HCT116 (cell line): ENCODE data around the gene EYA3. TPM values are rescaled to one million over a fixed set of nuclear protein-coding genes. Genes with fewer than 3 reads are reported as not detected.

Experiments used
- ATAC-seq: fragments of 200-7000 bp; cut with Tn5 transposase; 2 replicates; pipeline ENCODE4 v1.9.1; 2020; ENCODE audit warnings: mild to moderate bottlenecking, moderate library complexity
- BruUV-seq: library from RNA; stranded (reverse); fragments of 400-500 nt; replicated peaks from 2 replicates; lab custom pipeline; 2021; lab: Mats Ljungman, UMichigan
- CTCF ChIA-PET: fragments of 300-600 bp; sonication (Branson Sonifier 250); formaldehyde crosslinking; loops from one replicate; lab custom pipeline; 2021; ENCODE audit warnings: antibody characterized with exemption; lab: Charles Lee
- POLR2A ChIA-PET: fragments of 300-600, 350-600 bp; sonication (Branson Sonifier 250); formaldehyde crosslinking; loops from one replicate; lab custom pipeline; 2021; ENCODE audit warnings: antibody characterized with exemption; lab: Charles Lee
- RAD21 ChIA-PET, 2 experiments: fragments of 300-600 bp; sonication (Branson Sonifier 250); formaldehyde crosslinking; loops; one replicate each; lab custom pipeline; 2023; ENCODE audit warnings: low total read pairs in 2 of 2; ENCODE audit not compliant: uncharacterized antibody in 2 of 2, unreplicated experiment in 2 of 2, low non-redundant PET in 1 of 2; lab: Charles Lee
- DNase-seq: peaks from one replicate; pipeline ENCODE4 v3.0.0-alpha.2; 2010; ENCODE audit warnings: low read depth, low spot score
- H2AFZ ChIP-seq: fragments of 200-600 bp; shearing (Covaris generic), sonication (generic); 2 replicates; pipeline ENCODE4 v1.6.1; 2017; ENCODE audit warnings: low read depth, mixed run types, mixed read lengths, antibody characterized with exemption, low read length; ENCODE audit not compliant: poor library complexity, severe bottlenecking
- H3K27ac ChIP-seq: 2 replicates; pipeline ENCODE4 v1.5.1; 2012; ENCODE audit warnings: low read depth, low read length
- H3K27me3 ChIP-seq: fragments of 200-600 bp; sonication (generic); 2 replicates; pipeline ENCODE4 v1.6.1; 2016; ENCODE audit warnings: mixed run types, low read length, mixed read lengths; ENCODE audit not compliant: insufficient read depth
- H3K36me3 ChIP-seq, 2 experiments: fragments of 200-500 bp in 1 of 2; fragments of 200-600 bp in 1 of 2; sonication (Bioruptor generic) in 1 of 2; sonication (generic) in 1 of 2; 2 replicates each; pipeline versions ENCODE4 v1.5.1 to v1.6.1; 2014 to 2016; ENCODE audit warnings: low read length in 2 of 2, inconsistent platforms in 1 of 2, mixed read lengths in 1 of 2, mixed run types in 1 of 2; ENCODE audit not compliant: insufficient read depth in 2 of 2, control insufficient read depth in 1 of 2
- H3K4me1 ChIP-seq, 2 experiments: fragments of 200-600 bp in 1 of 2; sonication (generic) in 1 of 2; 2 replicates each; pipeline versions ENCODE4 v1.5.1 to v1.6.1; 2012 to 2017; ENCODE audit warnings: low read length in 2 of 2, inconsistent platforms in 1 of 2, mild to moderate bottlenecking in 1 of 2, mixed read lengths in 1 of 2, mixed run types in 1 of 2, moderate library complexity in 1 of 2; ENCODE audit not compliant: insufficient read depth in 2 of 2, control insufficient read depth in 1 of 2
- H3K4me2 ChIP-seq: fragments of 200-600 bp; sonication (generic); 2 replicates; pipeline ENCODE4 v1.6.1; 2017; ENCODE audit warnings: mixed run types, low read length, mixed read lengths
- H3K4me3 ChIP-seq, 2 experiments: fragments of 200-600 bp in 1 of 2; sonication (generic) in 1 of 2; replicated peaks in 1 of 2; 2 replicates each; pipeline ENCODE4 v1.5.1; 2011 to 2016; ENCODE audit warnings: low read length in 2 of 2, control low read depth in 1 of 2, low read depth in 1 of 2, mild to moderate bottlenecking in 1 of 2, mixed read lengths in 1 of 2, mixed run types in 1 of 2
- H3K79me2 ChIP-seq: fragments of 200-600 bp; sonication (generic); 2 replicates; pipeline ENCODE4 v1.6.1; 2017; ENCODE audit warnings: mild to moderate bottlenecking, mixed run types, low read length, moderate library complexity, mixed read lengths; ENCODE audit not compliant: insufficient read depth
- H3K9ac ChIP-seq: fragments of 200-600 bp; sonication (generic); 2 replicates; pipeline ENCODE4 v1.6.1; 2016; ENCODE audit warnings: low read length, mixed read lengths
- H3K9me2 ChIP-seq: fragments of 200-600 bp; sonication (generic), shearing (Covaris generic); 2 replicates; pipeline ENCODE4 v1.6.1; 2017; ENCODE audit warnings: mixed run types, mild to moderate bottlenecking, moderate library complexity; ENCODE audit not compliant: insufficient read depth
- H3K9me3 ChIP-seq, 2 experiments: fragments of 200-500 bp in 1 of 2; fragments of 200-600 bp in 1 of 2; sonication (Bioruptor generic) in 1 of 2; sonication (generic) in 1 of 2; 2 replicates each; pipeline ENCODE4 v1.6.1; 2014 to 2017; ENCODE audit warnings: low read length in 2 of 2, mixed read lengths in 2 of 2, inconsistent platforms in 1 of 2, low read depth in 1 of 2, mild to moderate bottlenecking in 1 of 2, mixed run types in 1 of 2, moderate library complexity in 1 of 2; ENCODE audit not compliant: control insufficient read depth in 1 of 2, insufficient read depth in 1 of 2
- H4K20me1 ChIP-seq: fragments of 200-600 bp; sonication (generic), shearing (Covaris generic); 2 replicates; pipeline ENCODE4 v1.6.1; 2017; ENCODE audit warnings: mixed run types, mild to moderate bottlenecking, moderate library complexity; ENCODE audit not compliant: insufficient read depth
- ATF3 ChIP-seq: IDR thresholded peaks from 2 replicates; pipeline ENCODE4 v1.6.1; 2012
- ELF1 ChIP-seq: IDR thresholded peaks from 2 replicates; pipeline ENCODE4 v1.6.1; 2012; ENCODE audit warnings: low read depth, borderline replicate concordance
- EZH2 ChIP-seq: fragments of 200-600 bp; sonication (generic); IDR thresholded peaks from 2 replicates; pipeline ENCODE4 v1.6.1; 2017; ENCODE audit warnings: antibody characterized with exemption, mixed run types
- EZH2phosphoT487 ChIP-seq: fragments of 200-600 bp; IDR thresholded peaks from 2 replicates; pipeline ENCODE4 v1.6.1; 2018; ENCODE audit warnings: antibody characterized with exemption, borderline replicate concordance
- POLR2A ChIP-seq: IDR thresholded peaks from 2 replicates; pipeline ENCODE4 v1.7.0; 2011; ENCODE audit warnings: borderline replicate concordance; ENCODE audit not compliant: insufficient read depth, insufficient read length; ENCODE audit errors: extremely low read depth
- RAD21 ChIP-seq: IDR thresholded peaks from 2 replicates; pipeline ENCODE4 v1.6.1; 2012; ENCODE audit warnings: low read depth, mild to moderate bottlenecking
- SIN3A ChIP-seq: IDR thresholded peaks from 2 replicates; pipeline ENCODE4 v1.6.1; 2012; ENCODE audit warnings: low read depth
- TCF7L2 ChIP-seq: IDR thresholded peaks from 2 replicates; pipeline ENCODE4 v1.7.0; 2011; ENCODE audit warnings: borderline replicate concordance, inconsistent platforms; ENCODE audit not compliant: insufficient read depth, insufficient read length; ENCODE audit errors: extremely low read depth
- YY1 ChIP-seq: IDR thresholded peaks from 2 replicates; pipeline ENCODE4 v1.6.1; 2011; ENCODE audit warnings: low read length, low read depth, moderate library complexity, mild to moderate bottlenecking; ENCODE audit not compliant: insufficient replicate concordance; ENCODE audit errors: extremely low read depth
- ZBTB33 ChIP-seq: IDR thresholded peaks from 2 replicates; pipeline ENCODE4 v1.6.1; 2011; ENCODE audit warnings: mild to moderate bottlenecking, low read length, moderate library complexity; ENCODE audit not compliant: insufficient replicate concordance; ENCODE audit errors: extremely low read depth
- ZNF274 ChIP-seq: fragments of 200-500 bp; sonication (Bioruptor generic); IDR thresholded peaks from 2 replicates; pipeline ENCODE4 v1.6.1; 2014; ENCODE audit warnings: mild to moderate bottlenecking, low read depth, low read length, inconsistent platforms
- intact Hi-C: fragments of 100-400 bp; cut with micrococcal nuclease; formaldehyde crosslinking; loops from 2 replicates; pipeline ENCODE4 v1.10.0; 2022
- total RNA-seq: library from RNA; stranded (reverse); gene quantifications from one replicate; pipeline ENCODE4 v1.2.1, GENCODE V29; 2021; ENCODE audit not compliant: unreplicated experiment
- TF ChIP-seq, protein P1 (sequence below), 3 experiments: fragments of 200-600 bp in 1 of 3; sonication (generic) in 1 of 3; IDR thresholded peaks in 2 of 3; conservative IDR thresholded peaks in 1 of 3; 2 replicates each; pipeline ENCODE4 v1.5.1; 2012 to 2017; ENCODE audit warnings: low read depth in 2 of 3, low read length in 2 of 3, antibody characterized with exemption in 1 of 3, borderline replicate concordance in 1 of 3, control low read depth in 1 of 3, mild to moderate bottlenecking in 1 of 3, mixed read lengths in 1 of 3, mixed run types in 1 of 3, moderate library complexity in 1 of 3; ENCODE audit not compliant: insufficient read depth in 1 of 3

The EYA3 gene
- total RNA-seq, 1 experiment from 2014 or later = 25.9 TPM

GRCh38 chr1:27951396-27951795 is 137.0 kb downstream of the EYA3 start:
- ATAC-seq (no peak), DNase-seq (no peak)
- intact Hi-C loops = no loop called here
- no peaks in the 10 kb centered on the region for H4K20me1 ChIP-seq
- no peaks in the 10 kb centered on the region for H3K9me3 ChIP-seq
- no peaks in the 10 kb centered on the region for H3K4me1 ChIP-seq
- BruUV-seq = no TSS peak
- H3K9ac ChIP-seq = no peak overlapping the region
- ChIA-PET RAD21 (interaction anchor here in 1 of 2 experiments (0.6 kb wide), 1 partner anchor 164 kb away, joined by 3 read pairs; no protein-coding TSS in a partner anchor), CTCF (interaction anchor here (0.6 to 0.9 kb wide), 2 partner anchors 9 to 294 kb away, joined by 3 read pairs; no protein-coding TSS in a partner anchor)
- no peak overlapping the region for H3K4me3 ChIP-seq
- H3K27me3 ChIP-seq = no peaks in the 10 kb centered on the region
- no peaks in the 10 kb centered on the region for H3K79me2 ChIP-seq
- TF ChIP-seq ZBTB33 (no peak), POLR2A (no peak), ATF3 (no peak), ELF1 (no peak), EZH2 (no peak), TCF7L2 (no peak), EZH2phosphoT487 (no peak), SIN3A (no peak), ZNF274 (no peak), YY1 (no peak), RAD21 (no peak)
- TF ChIP-seq, protein P1, sequence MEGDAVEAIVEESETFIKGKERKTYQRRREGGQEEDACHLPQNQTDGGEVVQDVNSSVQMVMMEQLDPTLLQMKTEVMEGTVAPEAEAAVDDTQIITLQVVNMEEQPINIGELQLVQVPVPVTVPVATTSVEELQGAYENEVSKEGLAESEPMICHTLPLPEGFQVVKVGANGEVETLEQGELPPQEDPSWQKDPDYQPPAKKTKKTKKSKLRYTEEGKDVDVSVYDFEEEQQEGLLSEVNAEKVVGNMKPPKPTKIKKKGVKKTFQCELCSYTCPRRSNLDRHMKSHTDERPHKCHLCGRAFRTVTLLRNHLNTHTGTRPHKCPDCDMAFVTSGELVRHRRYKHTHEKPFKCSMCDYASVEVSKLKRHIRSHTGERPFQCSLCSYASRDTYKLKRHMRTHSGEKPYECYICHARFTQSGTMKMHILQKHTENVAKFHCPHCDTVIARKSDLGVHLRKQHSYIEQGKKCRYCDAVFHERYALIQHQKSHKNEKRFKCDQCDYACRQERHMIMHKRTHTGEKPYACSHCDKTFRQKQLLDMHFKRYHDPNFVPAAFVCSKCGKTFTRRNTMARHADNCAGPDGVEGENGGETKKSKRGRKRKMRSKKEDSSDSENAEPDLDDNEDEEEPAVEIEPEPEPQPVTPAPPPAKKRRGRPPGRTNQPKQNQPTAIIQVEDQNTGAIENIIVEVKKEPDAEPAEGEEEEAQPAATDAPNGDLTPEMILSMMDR (IDR thresholded peaks at IDR 0.05 in 2 of 3, conservative IDR thresholded peaks at IDR 0.05 in 1 of 3; ENCODE audit: borderline replicate concordance in 1 of 3, insufficient read depth in 1 of 3, low read depth in 2 of 3, low read length in 2 of 3) = no peak
- TF ChIP-seq, all 23 proteins: peak for 0
- H3K4me2 ChIP-seq = no peak overlapping the region
- no peak overlapping the region for H2AFZ ChIP-seq
- H3K9me2 ChIP-seq = no peaks in the 10 kb centered on the region
- POLR2A ChIA-PET = no interaction called here
- H3K36me3 ChIP-seq = no peaks in the 10 kb centered on the region; a peak in 1 of 4 replicates
- no peak overlapping the region for H3K27ac ChIP-seq
